H1 (cell line): ENCODE results near the gene KLF9. TPM values are rescaled to one million over a fixed set of nuclear protein-coding genes. Genes with fewer than 3 reads are reported as not detected.

ENCODE experiments used
- CTCF ChIA-PET: fragments of 300-600 bp; sonication (Branson Sonifier 250); formaldehyde crosslinking; loops from one replicate; lab custom pipeline; 2021; ENCODE audit not compliant: partially characterized antibody; lab: Charles Lee
- POLR2A ChIA-PET: fragments of 300-600 bp; sonication (Branson Sonifier 250); formaldehyde crosslinking; loops from one replicate; lab custom pipeline; 2021; ENCODE audit warnings: inconsistent platforms; ENCODE audit not compliant: partially characterized antibody; lab: Charles Lee
- DNase-seq, 2 experiments: peaks; one replicate each; pipeline versions ENCODE4 v3.0.0 to v3.0.0-alpha.2; 2010 to 2022; ENCODE audit warnings: low spot score in 2 of 2, low read depth in 1 of 2, mixed read lengths in 1 of 2
- FAIRE-seq: peaks from 2 replicates; lab custom pipeline; 2011; peaks lifted over from hg19 to GRCh38; lab: Jason Lieb, UNC
- H2AFZ ChIP-seq: 2 replicates; pipeline ENCODE4 v1.8.1; 2012; ENCODE audit warnings: low read length, inconsistent platforms
- H2AK5ac ChIP-seq: 2 replicates; pipeline ENCODE4 v1.6.1; 2013; ENCODE audit warnings: low read depth, low read length
- H2BK120ac ChIP-seq: replicated peaks from 2 replicates; pipeline ENCODE3; 2013; ENCODE audit warnings: low read depth, low read length, inconsistent platforms
- H2BK12ac ChIP-seq: 2 replicates; pipeline ENCODE4 v1.6.1; 2013; ENCODE audit warnings: low read depth, low read length
- H2BK15ac ChIP-seq: 2 replicates; pipeline ENCODE4 v1.6.1; 2013; ENCODE audit warnings: low read length
- H2BK20ac ChIP-seq: 2 replicates; pipeline ENCODE4 v1.6.1; 2013; ENCODE audit warnings: low read length
- H2BK5ac ChIP-seq: 2 replicates; pipeline ENCODE4 v1.6.1; 2013; ENCODE audit warnings: low read depth, low read length
- H3K14ac ChIP-seq: 2 replicates; pipeline ENCODE4 v1.6.1; 2013; ENCODE audit warnings: inconsistent platforms; ENCODE audit not compliant: insufficient read length
- H3K18ac ChIP-seq: 2 replicates; pipeline ENCODE4 v1.6.1; 2013; ENCODE audit warnings: low read length; ENCODE audit errors: extremely low read depth
- H3K23ac ChIP-seq: 2 replicates; pipeline ENCODE4 v1.6.1; 2013; ENCODE audit warnings: inconsistent platforms; ENCODE audit not compliant: insufficient read length
- H3K23me2 ChIP-seq: 2 replicates; pipeline ENCODE4 v1.6.1; 2013; ENCODE audit warnings: low read depth, low read length
- H3K27ac ChIP-seq: 2 replicates; pipeline ENCODE4 v1.6.1; 2011; ENCODE audit warnings: low read depth, low read length, inconsistent platforms
- H3K27me3 ChIP-seq, 4 experiments: replicated peaks in 1 of 4; 1 replicate in 1 of 4; 2 replicates in 3 of 4; pipeline versions ENCODE4 v1.6.1 to v1.8.1; 2011 to 2013; ENCODE audit warnings: low read length in 3 of 4, mild to moderate bottlenecking in 3 of 4, inconsistent platforms in 2 of 4, mixed read lengths in 2 of 4, moderate library complexity in 1 of 4; ENCODE audit not compliant: control insufficient read depth in 3 of 4, insufficient read depth in 3 of 4; ENCODE audit errors: extremely low read depth in 1 of 4
- H3K36me3 ChIP-seq, 4 experiments: 2 replicates each; pipeline versions ENCODE4 v1.6.1 to v1.8.1; 2011 to 2013; ENCODE audit warnings: mild to moderate bottlenecking in 4 of 4, low read length in 3 of 4, moderate library complexity in 2 of 4, control low read depth in 1 of 4, inconsistent platforms in 1 of 4; ENCODE audit not compliant: insufficient read depth in 4 of 4, control insufficient read depth in 2 of 4
- H3K4ac ChIP-seq: replicated peaks from 2 replicates; pipeline ENCODE3; 2013; ENCODE audit warnings: low read length, low read depth, mixed read lengths, inconsistent platforms; ENCODE audit not compliant: insufficient read length
- H3K4me1 ChIP-seq, 4 experiments: replicated peaks in 1 of 4; 1 replicate in 1 of 4; 2 replicates in 3 of 4; pipeline versions ENCODE4 v1.6.1 to v1.8.1; 2011 to 2013; ENCODE audit warnings: low read length in 3 of 4, inconsistent platforms in 2 of 4, mixed read lengths in 1 of 4; ENCODE audit not compliant: insufficient read depth in 4 of 4, control insufficient read depth in 3 of 4
- H3K4me2 ChIP-seq, 2 experiments: 2 replicates each; pipeline versions ENCODE4 v1.6.1 to v1.8.1; 2011 to 2013; ENCODE audit warnings: low read depth in 2 of 2, low read length in 2 of 2, control low read depth in 1 of 2, inconsistent platforms in 1 of 2, mild to moderate bottlenecking in 1 of 2; ENCODE audit not compliant: insufficient read depth in 1 of 2
- H3K4me3 ChIP-seq, 4 experiments: fragments of 200-600, 300-600 bp in 1 of 4; sonication (generic), shearing (Covaris generic), sonication (Bioruptor Twin) in 1 of 4; 2 replicates each; pipeline versions ENCODE4 v1.5.1 to v1.8.1; 2011 to 2016; ENCODE audit warnings: low read length in 4 of 4, low read depth in 3 of 4, control low read depth in 2 of 4, inconsistent platforms in 2 of 4, mild to moderate bottlenecking in 2 of 4, mixed read lengths in 1 of 4, moderate library complexity in 1 of 4; ENCODE audit not compliant: insufficient read depth in 2 of 4; ENCODE audit errors: extremely low read depth in 1 of 4
- H3K56ac ChIP-seq: replicated peaks from 2 replicates; pipeline ENCODE3; 2013; ENCODE audit warnings: low read depth, mild to moderate bottlenecking, mixed read lengths, low read length, inconsistent platforms; ENCODE audit not compliant: insufficient read length
- H3K79me1 ChIP-seq: 2 replicates; pipeline ENCODE4 v1.6.1; 2013; ENCODE audit warnings: low read depth, low read length, control low read depth
- H3K79me2 ChIP-seq, 2 experiments: 2 replicates each; pipeline versions ENCODE4 v1.6.1 to v1.8.1; 2012 to 2013; ENCODE audit warnings: low read length in 2 of 2, mild to moderate bottlenecking in 2 of 2, inconsistent platforms in 1 of 2; ENCODE audit not compliant: insufficient read depth in 2 of 2, control insufficient read depth in 1 of 2
- H3K9ac ChIP-seq, 4 experiments: replicated peaks in 1 of 4; 1 replicate in 1 of 4; 2 replicates in 3 of 4; pipeline versions ENCODE4 v1.6.1 to v1.8.1; 2011 to 2013; ENCODE audit warnings: low read depth in 3 of 4, low read length in 3 of 4, control low read depth in 2 of 4, mild to moderate bottlenecking in 2 of 4, moderate library complexity in 2 of 4, inconsistent platforms in 1 of 4; ENCODE audit errors: extremely low read depth in 1 of 4
- H3K9me3 ChIP-seq, 2 experiments: 2 replicates each; pipeline versions ENCODE4 v1.6.1 to v1.8.1; 2012 to 2013; ENCODE audit warnings: mild to moderate bottlenecking in 2 of 2, moderate library complexity in 2 of 2, control low read depth in 1 of 2, inconsistent platforms in 1 of 2, low read depth in 1 of 2, low read length in 1 of 2, mixed read lengths in 1 of 2; ENCODE audit not compliant: insufficient read depth in 2 of 2
- H4K20me1 ChIP-seq, 2 experiments: replicated peaks in 1 of 2; 2 replicates each; pipeline versions ENCODE3 to v1.8.1; 2011 to 2013; ENCODE audit warnings: inconsistent platforms in 2 of 2, low read length in 2 of 2, mild to moderate bottlenecking in 1 of 2; ENCODE audit not compliant: insufficient read depth in 2 of 2, control insufficient read depth in 1 of 2
- H4K5ac ChIP-seq: 2 replicates; pipeline ENCODE4 v1.6.1; 2013; ENCODE audit warnings: low read length, low read depth, mixed read lengths, inconsistent platforms; ENCODE audit not compliant: insufficient read length
- H4K8ac ChIP-seq: 2 replicates; pipeline ENCODE4 v1.8.0; 2013; ENCODE audit warnings: mild to moderate bottlenecking, moderate library complexity, low read length, inconsistent platforms; ENCODE audit not compliant: insufficient read depth; ENCODE audit errors: extremely low read depth
- H4K91ac ChIP-seq: replicated peaks from 2 replicates; pipeline ENCODE3; 2013; ENCODE audit warnings: low read length, mixed read lengths, inconsistent platforms; ENCODE audit not compliant: insufficient read length
- GTF2F1 ChIP-seq: IDR thresholded peaks from 2 replicates; pipeline ENCODE4 v1.6.1; 2012; ENCODE audit warnings: low read depth, low read length, improper control_type of control experiment, borderline replicate concordance
- HDAC6 ChIP-seq: IDR thresholded peaks from one replicate; pipeline ENCODE4 v1.7.1; 2012; ENCODE audit warnings: low read depth, mild to moderate bottlenecking, inconsistent platforms, low read length, moderate library complexity
- KDM1A ChIP-seq: fragments of 200-600, 300-600 bp; sonication (generic); IDR thresholded peaks from 2 replicates; pipeline ENCODE4 v1.7.1; 2016; ENCODE audit warnings: mild to moderate bottlenecking, low read length, borderline replicate concordance
- KDM4A ChIP-seq: IDR thresholded peaks from one replicate; pipeline ENCODE4 v1.7.1; 2012; ENCODE audit warnings: low read depth, mild to moderate bottlenecking, moderate library complexity, low read length, inconsistent platforms; ENCODE audit not compliant: severe bottlenecking
- NRF1 ChIP-seq: IDR thresholded peaks from 2 replicates; pipeline ENCODE4 v1.6.1; 2011; ENCODE audit warnings: mild to moderate bottlenecking, low read depth, low read length, improper control_type of control experiment
- SIX5 ChIP-seq: IDR thresholded peaks from 2 replicates; pipeline ENCODE4 v1.6.1; 2011; ENCODE audit warnings: mild to moderate bottlenecking, low read depth, low read length
- WGBS, 2 experiments: shearing (Covaris generic) in 1 of 2; methylation state at CpG; one replicate each; pipeline versions ENCODE4 v1.1.6 to v1.1.7; 2013 to 2015; ENCODE audit warnings: low lambda C conversion rate in 2 of 2, mixed read lengths in 2 of 2, inconsistent platforms in 1 of 2, low coverage in 1 of 2, missing lambda C conversion rate in 1 of 2; ENCODE audit not compliant: insufficient replicate concordance in 2 of 2, insufficient coverage in 1 of 2, insufficient read length in 1 of 2; ENCODE audit errors: extremely low coverage in 1 of 2, missing lambda C conversion rate in 1 of 2; 5-methylcytosine and 5-hydroxymethylcytosine counted together
- polyA plus RNA-seq, 7 experiments: library from polyadenylated mRNA; depleted of rRNA in 3 of 7; stranded (reverse) in 5 of 7; unstranded in 2 of 7; fragments of >200 nt in 5 of 7; fragments of 200-250 nt in 2 of 7; gene quantifications; 1 replicate in 5 of 7; 2 replicates in 1 of 7; 4 replicates in 1 of 7; pipeline versions ENCODE4 v1.2.1 to v1.2.3, GENCODE V29; 2011 to 2013; ENCODE audit warnings: missing spikeins in 2 of 7, mixed read lengths in 2 of 7
- total RNA-seq: library from RNA; stranded (reverse); fragmentation: NEBNext Ultra II Directional; extraction: Animal tissue kit (Norgen Biotek cat#: 25700); gene quantifications from 2 replicates; pipeline ENCODE4 v1.2.1, GENCODE V29; 2021
- TF ChIP-seq, protein P1 (sequence below): IDR thresholded peaks from 2 replicates; pipeline ENCODE4 v1.6.1; 2012; ENCODE audit warnings: inconsistent platforms

KLF9 gene
- total and polyA plus RNA-seq, 2 of the 8 experiments (the other 6 are each of a cell fraction or from before 2014, with no cell fraction given) = 0.47 to 0.82 TPM

- Histone ChIP-seq H3K4me3 (no peak overlapping the region), H4K5ac (no peak overlapping the region), H3K79me1 (no peaks in the 10 kb centered on the region), H2AK5ac (no peak overlapping the region), H3K56ac (no peak overlapping the region), H4K8ac (no peak overlapping the region), H2BK15ac (no peak overlapping the region), H2BK120ac (no peak overlapping the region), H4K20me1 (no peaks in the 10 kb centered on the region), H3K27ac (no peak overlapping the region), H3K23me2 (no peaks in the 10 kb centered on the region; the same call in 1 of the 2 replicates), H3K9ac (no peak overlapping the region), H3K18ac (no peak overlapping the region), H2BK20ac (no peak overlapping the region), H3K9me3 (no peaks in the 10 kb centered on the region), H4K91ac (no peak overlapping the region), H3K27me3 (no peaks in the 10 kb centered on the region), H2BK12ac (no peak overlapping the region), H3K4me2 (no peak overlapping the region), H2AFZ (no peak overlapping the region), H3K79me2 (no peaks in the 10 kb centered on the region), H3K14ac (no peak overlapping the region), H3K4me1 (peaks cover 0 to 5% (median 0%) of the 10 kb centered on the region in 4 experiments; a peak in 2 of 7 replicates), H2BK5ac (no peak overlapping the region), H3K4ac (no peak overlapping the region), H3K23ac (no peak overlapping the region), H3K36me3 (no peaks in the 10 kb centered on the region)
- no peak for DNase-seq
- no peak for FAIRE-seq
- CTCF ChIA-PET = no interaction called here
- TF ChIP-seq SIX5 (no peak), KDM1A (no peak), NRF1 (no peak), KDM4A (no peak), GTF2F1 (no peak), HDAC6 (no peak)
- TF ChIP-seq, protein P1, sequence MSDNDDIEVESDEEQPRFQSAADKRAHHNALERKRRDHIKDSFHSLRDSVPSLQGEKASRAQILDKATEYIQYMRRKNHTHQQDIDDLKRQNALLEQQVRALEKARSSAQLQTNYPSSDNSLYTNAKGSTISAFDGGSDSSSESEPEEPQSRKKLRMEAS = no peak
- 76% methylated on average over 3 of the region's 3 CpGs; no CpG with 5 or more reads in 1 of the 2 experiments for WGBS, 2 experiments
- POLR2A ChIA-PET = no interaction called here
These were observed 29.0 kb downstream of the KLF9 start for GRCh38 chr9:70385426-70385825.
